Peyer's patch (tissue), 4 donors: ENCODE measurements around the gene KCNC1.

ENCODE experiments used
- CTCF ChIP-seq, 6 experiments: fragments of 450-650 bp in 4 of 6; fragments of 200-600 bp in 2 of 6; sonication (generic) in 1 of 6; IDR thresholded peaks; one replicate each; pipeline ENCODE4 v1.5.1; 2017 to 2019; ENCODE audit warnings: antibody characterized with exemption in 6 of 6, mild to moderate bottlenecking in 3 of 6, moderate library complexity in 1 of 6
- POLR2A ChIP-seq, 2 donors: fragments of 450-650 bp; IDR thresholded peaks; one replicate each; pipeline ENCODE4 v1.5.1; 2017; ENCODE audit warnings: antibody characterized with exemption in 2 of 2, mild to moderate bottlenecking in 2 of 2, moderate library complexity in 2 of 2

- TF ChIP-seq POLR2A (IDR thresholded peaks at IDR 0.05) (no peak), CTCF (IDR thresholded peaks at IDR 0.05) (no peak)
Measured at GRCh38 chr11:17745023-17745772, 10.6 kb downstream of the KCNC1 start.
